Lower leg skin (tissue), 3 donors: Measurements from ENCODE around the gene CORO1C.

Experiments
- POLR2A ChIP-seq, 2 donors: fragments of 450-650 bp; IDR thresholded peaks; one replicate each; pipeline ENCODE4 v1.6.1; 2016 to 2017; ENCODE audit warnings: antibody characterized with exemption in 2 of 2, mild to moderate bottlenecking in 1 of 2, moderate library complexity in 1 of 2
- TF ChIP-seq, protein P1 (sequence below), 3 donors: fragments of 450-650 bp; IDR thresholded peaks; one replicate each; pipeline ENCODE4 v1.5.1; 2016; ENCODE audit warnings: antibody characterized with exemption in 3 of 3, mild to moderate bottlenecking in 3 of 3, moderate library complexity in 2 of 3

DNA sequence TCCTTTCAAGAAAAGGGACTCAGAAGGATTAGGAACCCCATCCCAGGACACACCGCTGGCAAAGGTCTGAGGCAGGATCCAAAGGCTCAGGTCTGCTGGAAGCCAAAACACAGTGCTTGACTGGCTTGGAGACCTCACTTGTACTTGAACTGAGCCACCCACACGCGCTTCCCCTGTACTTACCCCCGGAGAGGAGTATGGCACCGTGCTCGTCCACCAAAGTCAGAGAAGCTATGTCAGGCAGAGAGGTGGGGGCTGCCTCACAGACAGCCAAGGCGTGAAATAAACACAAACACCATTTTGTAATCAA, 86.6 kb downstream of the CORO1C start:
- TF ChIP-seq, protein P1, sequence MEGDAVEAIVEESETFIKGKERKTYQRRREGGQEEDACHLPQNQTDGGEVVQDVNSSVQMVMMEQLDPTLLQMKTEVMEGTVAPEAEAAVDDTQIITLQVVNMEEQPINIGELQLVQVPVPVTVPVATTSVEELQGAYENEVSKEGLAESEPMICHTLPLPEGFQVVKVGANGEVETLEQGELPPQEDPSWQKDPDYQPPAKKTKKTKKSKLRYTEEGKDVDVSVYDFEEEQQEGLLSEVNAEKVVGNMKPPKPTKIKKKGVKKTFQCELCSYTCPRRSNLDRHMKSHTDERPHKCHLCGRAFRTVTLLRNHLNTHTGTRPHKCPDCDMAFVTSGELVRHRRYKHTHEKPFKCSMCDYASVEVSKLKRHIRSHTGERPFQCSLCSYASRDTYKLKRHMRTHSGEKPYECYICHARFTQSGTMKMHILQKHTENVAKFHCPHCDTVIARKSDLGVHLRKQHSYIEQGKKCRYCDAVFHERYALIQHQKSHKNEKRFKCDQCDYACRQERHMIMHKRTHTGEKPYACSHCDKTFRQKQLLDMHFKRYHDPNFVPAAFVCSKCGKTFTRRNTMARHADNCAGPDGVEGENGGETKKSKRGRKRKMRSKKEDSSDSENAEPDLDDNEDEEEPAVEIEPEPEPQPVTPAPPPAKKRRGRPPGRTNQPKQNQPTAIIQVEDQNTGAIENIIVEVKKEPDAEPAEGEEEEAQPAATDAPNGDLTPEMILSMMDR (IDR thresholded peaks at IDR 0.05): no peak
- no peak for TF ChIP-seq POLR2A (IDR thresholded peaks at IDR 0.05)
